HG02973 (cell line): ENCODE measurements around the gene TRPM8.

ENCODE experiments used
- ATAC-seq: cut with Tn5 transposase; IDR thresholded peaks from one replicate; pipeline ENCODE4 v1.9.1; 2021; ENCODE audit warnings: moderate library complexity; ENCODE audit not compliant: unreplicated experiment

TRPM8 gene

GRCh38 chr2:233972941-233973575 is 55.9 kb downstream of the TRPM8 start:
- ATAC-seq, result no peak

DNA sequence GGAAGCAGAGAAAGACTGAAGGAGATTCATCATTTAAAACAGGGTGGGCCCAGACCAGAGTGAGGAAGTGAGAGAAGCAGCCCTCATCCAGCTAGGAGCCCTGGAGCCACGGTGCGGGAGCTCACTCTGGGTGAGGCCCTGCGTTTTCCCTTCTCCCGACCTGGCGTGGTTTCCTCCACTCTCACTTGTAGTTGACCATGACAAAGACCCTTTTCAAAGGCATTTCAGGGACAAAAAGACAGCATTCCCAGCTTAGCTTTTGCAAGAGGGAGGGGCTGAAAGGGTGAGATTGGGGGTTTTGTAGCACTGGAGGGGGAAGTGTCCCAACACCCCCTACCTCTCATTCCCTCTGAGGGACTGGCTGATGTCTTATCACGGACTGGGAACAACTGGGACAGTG is 56.6 kb downstream of the TRPM8 start:
- no peak for ATAC-seq

DNA sequence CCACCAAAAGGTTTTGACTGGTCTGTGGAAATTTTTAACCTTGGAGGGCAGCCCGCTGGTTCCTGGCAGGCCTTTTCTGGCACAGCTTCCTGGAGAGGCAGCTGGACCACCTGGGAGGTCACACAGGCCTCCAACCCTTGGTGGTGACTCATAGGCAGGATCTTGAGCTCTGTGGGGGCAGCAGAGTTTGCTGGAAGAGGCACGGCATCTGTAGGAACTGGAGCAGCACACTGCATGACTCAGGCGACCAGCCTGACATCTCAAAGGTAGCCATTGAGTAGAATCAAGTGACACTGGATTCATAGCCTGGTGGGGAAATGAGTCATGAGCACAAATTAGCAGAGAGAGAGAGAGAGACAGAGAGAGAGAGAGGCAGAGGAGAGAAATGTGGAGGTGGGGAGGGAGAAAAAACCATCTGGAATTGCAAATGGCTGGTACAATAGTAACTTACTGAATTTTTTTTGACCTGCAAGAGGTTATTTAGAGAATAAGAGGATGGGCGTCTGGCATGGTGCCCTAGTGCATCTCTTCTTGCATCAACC is 57.4 kb downstream of the TRPM8 start:
- no peak for ATAC-seq

DNA sequence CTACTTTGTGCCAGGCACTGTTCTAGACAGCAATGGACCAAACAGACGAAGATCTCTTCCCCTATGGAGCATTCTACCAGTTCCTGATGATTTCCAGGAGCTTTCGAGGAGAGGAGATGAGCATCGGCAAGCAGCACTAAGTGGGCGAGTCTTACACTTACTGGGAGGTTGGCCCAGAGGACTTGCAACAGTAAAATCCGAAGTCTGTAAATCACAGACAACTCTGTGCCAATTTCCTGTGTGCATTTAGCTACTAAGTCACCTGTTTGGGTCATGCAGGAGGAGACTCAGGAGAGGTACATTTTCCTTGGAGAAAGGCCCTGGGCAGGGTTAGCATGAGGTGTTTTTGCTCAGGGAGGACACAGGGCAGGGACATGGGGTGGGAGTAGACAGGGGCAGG is 58.9 kb downstream of the TRPM8 start:
- ATAC-seq, result no peak

GRCh38 chr2:233976690-233977294 is 59.6 kb downstream of the TRPM8 start:
- no peak for ATAC-seq

- no peak for ATAC-seq
Measured at GRCh38 chr2:233977296-233977837, 60.2 kb downstream of the TRPM8 start.

DNA sequence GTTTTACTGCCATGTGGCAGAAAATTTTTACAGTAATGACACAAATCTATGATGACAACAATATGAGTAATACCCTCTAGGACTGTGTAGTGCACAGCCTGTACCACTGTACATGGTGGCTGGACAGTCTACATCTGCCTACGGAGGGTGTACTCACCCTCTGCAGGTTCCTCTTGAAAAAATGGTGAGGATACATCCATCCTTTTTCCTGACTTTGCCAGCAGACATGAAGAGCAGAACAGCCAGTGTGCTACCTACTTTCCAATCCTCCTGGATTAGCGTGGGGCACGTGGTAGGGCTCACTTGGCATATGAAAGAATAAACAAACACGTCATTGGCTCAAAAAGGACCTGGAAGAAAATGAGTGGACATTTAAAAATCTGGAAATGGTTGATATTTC is 62.6 kb downstream of the TRPM8 start:
- ATAC-seq, result no peak

DNA sequence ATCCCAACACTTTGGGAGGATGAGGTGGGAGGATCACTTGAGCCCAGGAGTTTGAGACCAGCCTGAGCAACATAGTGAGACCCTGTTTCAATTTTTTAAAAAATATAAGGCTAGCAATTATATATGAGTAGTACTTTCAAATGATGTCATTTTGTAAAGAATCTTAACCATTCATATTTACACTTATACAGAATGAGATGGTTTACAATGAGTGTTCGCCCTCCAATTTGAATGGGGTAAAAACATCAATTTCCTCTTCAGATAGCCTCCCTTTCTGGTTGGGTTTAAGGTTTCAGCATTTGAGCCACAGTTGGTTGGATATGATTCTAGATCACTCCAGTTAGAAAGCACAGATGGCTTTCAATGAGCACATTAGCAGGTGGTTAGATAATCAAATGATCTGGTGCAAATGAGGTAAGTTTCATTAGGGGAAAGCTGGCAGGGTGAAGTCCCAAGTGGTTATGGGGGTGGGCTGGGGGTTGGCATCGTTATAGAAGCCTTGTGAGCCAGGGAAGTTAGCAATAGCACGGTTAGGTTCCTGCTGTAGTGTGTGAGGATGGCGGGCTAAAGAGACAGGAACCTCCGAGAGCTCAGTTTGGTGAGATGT is 63.9 kb downstream of the TRPM8 start:
- ATAC-seq, result no peak

- ATAC-seq, result no peak
Measured at GRCh38 chr2:233981574-233982420, 64.6 kb downstream of the TRPM8 start.

DNA sequence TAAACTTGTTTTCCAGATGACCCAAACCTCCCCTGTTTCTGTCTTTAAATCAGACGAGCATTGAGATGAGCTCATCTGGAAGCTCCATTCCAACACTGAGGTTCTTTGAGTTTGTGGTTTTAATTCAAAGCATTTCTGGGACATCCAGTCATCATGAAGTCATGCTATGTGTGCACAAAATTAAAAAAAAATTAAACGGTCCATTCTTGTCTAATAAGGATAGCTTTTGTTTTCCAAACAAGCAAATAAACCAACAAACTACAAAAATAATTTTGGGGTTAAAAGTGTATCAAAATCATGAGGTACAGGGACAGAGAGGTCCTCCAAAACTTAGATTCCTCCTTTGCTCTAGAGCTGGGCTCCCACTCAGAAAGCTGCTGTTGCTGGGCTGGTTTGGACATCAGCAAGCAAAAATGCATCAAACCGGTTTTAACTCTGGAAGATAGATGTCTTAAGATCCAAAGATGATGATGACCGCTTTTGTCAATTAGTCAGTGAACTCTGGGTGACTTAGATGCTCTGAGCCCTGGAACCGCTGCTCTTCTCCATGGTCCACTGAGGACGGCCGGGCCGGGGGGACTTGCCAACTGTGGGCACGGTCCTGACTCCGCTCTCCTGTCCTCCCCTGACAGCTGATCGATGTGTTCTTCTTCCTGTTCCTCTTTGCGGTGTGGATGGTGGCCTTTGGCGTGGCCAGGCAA is 65.4 kb downstream of the TRPM8 start:
- no peak for ATAC-seq

GRCh38 chr2:233983445-233983844 is 66.3 kb downstream of the TRPM8 start:
- no peak for ATAC-seq

DNA sequence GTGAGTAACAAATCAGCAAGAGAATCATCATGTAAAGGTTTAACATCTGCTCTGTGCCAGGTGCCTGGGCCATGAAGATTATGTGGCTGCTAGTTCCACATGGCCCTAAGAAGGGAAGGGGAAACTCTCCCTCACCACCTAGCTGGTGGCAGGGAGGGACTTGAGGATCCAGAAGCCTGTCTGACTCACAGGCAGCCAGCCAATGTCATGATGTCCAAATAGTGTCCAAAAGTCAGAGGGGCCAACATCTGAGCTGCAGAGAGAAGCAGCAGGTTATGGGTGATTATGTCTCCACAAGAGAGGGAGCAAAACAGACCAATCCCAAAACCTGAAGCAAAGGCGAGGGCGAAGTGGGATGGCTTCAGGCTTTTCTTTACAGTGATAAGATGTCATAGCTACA is 71.4 kb downstream of the TRPM8 start:
- ATAC-seq, result no peak

GRCh38 chr2:233989221-233989858 is 72.2 kb downstream of the TRPM8 start:
- no peak for ATAC-seq

GRCh38 chr2:233990261-233990798 is 73.2 kb downstream of the TRPM8 start:
- ATAC-seq, result peak; percentile 62

DNA sequence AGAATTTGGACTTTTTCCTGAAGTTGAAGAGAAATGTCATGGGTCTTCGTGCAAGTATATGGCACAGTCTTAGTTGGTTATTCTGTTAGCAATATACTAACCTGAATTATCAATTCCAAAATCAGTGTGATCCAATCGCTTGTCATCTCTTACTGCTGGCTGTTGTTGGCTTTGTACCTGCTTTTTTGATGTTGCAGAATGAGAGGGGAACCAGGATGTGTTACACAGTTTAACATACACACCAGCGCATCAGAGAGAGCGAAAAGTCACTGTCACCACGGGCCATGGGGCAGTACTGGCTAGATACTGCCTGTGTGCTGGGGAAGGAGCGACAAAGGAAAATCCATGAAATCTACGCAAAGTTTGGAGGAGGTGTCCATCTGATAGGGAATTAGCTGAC is 74.0 kb downstream of the TRPM8 start:
- ATAC-seq, result no peak

- no peak for ATAC-seq
Measured at GRCh38 chr2:233992513-233993217, 75.5 kb downstream of the TRPM8 start.

- no peak for ATAC-seq
Measured at GRCh38 chr2:233993461-233993860, 76.3 kb downstream of the TRPM8 start.

GRCh38 chr2:233994151-233994550 is 77.0 kb downstream of the TRPM8 start:
- ATAC-seq, result no peak

DNA sequence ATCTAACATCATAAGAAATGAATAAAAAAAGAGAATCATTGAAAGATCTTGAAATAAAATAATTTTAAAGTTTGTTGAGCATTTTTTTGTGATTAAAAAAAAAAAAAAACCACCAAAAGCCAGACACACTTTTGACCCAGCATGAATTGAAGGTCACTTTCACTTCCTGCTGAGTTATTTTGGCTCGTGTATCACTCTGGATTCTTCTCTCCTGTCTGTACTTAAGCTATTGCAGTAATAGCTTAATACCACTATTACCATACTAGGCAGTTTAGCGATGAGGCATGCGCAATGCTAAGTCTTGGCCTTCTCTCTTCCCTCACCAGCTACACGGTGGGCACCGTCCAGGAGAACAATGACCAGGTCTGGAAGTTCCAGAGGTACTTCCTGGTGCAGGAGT is 78.8 kb downstream of the TRPM8 start:
- no peak for ATAC-seq
